K562 treated with DMSO at 1 percent for 48 hours (cell line): ENCODE results near the gene MAGEE1. TPM values are rescaled to one million over a fixed set of nuclear protein-coding genes. Genes with fewer than 3 reads are reported as not detected.

Experiments used
- total RNA-seq: library from RNA; unstranded; fragments of 300-600 nt; gene quantifications from 2 replicates; pipeline ENCODE4 v1.2.3, GENCODE V29; 2022; ENCODE audit warnings: low replicate concordance; ENCODE audit errors: extremely low read depth

Gene MAGEE1, protein sequence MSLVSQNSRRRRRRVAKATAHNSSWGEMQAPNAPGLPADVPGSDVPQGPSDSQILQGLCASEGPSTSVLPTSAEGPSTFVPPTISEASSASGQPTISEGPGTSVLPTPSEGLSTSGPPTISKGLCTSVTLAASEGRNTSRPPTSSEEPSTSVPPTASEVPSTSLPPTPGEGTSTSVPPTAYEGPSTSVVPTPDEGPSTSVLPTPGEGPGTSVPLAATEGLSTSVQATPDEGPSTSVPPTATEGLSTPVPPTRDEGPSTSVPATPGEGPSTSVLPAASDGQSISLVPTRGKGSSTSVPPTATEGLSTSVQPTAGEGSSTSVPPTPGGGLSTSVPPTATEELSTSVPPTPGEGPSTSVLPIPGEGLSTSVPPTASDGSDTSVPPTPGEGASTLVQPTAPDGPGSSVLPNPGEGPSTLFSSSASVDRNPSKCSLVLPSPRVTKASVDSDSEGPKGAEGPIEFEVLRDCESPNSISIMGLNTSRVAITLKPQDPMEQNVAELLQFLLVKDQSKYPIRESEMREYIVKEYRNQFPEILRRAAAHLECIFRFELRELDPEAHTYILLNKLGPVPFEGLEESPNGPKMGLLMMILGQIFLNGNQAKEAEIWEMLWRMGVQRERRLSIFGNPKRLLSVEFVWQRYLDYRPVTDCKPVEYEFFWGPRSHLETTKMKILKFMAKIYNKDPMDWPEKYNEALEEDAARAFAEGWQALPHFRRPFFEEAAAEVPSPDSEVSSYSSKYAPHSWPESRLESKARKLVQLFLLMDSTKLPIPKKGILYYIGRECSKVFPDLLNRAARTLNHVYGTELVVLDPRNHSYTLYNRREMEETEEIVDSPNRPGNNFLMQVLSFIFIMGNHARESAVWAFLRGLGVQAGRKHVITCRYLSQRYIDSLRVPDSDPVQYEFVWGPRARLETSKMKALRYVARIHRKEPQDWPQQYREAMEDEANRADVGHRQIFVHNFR
- total RNA-seq: not detected in 2 replicates

DNA sequence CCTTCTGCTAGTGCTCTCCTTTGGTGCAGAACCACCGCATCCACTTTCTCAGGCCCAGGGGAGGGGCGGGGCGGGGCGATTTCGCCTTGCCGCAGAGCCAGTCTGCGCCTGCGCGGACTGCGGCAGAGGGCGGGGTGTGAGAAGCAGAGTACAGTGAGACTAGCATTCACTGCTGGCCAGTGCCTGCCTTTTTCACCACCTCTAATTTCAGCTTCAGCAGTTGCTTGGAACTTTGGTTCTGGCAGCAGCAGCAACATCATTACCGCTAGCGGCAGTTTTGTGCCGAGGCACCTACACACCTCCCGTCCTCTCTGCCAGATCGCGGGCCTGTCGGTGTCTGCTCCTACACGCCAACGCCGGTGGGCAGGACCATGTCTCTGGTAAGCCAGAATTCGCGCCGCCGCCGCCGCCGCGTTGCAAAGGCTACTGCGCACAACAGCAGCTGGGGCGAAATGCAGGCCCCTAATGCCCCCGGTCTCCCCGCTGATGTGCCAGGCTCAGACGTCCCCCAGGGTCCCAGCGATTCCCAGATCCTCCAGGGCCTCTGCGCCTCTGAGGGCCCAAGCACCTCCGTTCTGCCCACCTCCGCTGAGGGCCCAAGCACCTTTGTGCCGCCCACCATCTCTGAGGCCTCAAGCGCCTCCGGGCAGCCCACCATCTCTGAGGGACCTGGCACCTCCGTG is at the start of gene MAGEE1:
Gene MAGEE1, plus strand, starts transcription at position 151 of the 683 bp plus-strand sequence. Its CDS starts 221 bp downstream, at position 372.

